Stimulated activated CD4-positive, alpha-beta T cell treated with anti-CD3 and anti-CD28 coated beads, TNF-alpha, amount 100 ng/mL, for 4 hours (primary cell): ENCODE data around the gene PTCHD4.

Source experiments
- DNase-seq, 3 experiments: peaks; one replicate each; pipeline ENCODE4 v3.0.0-alpha.2; 2020; ENCODE audit warnings: low read depth in 3 of 3

PTCHD4 gene

GRCh38 chr6:48099713-48100587, 11.0 kb downstream of the PTCHD4 start:
- no peak for DNase-seq

GRCh38 chr6:48098923-48099322, 12.1 kb downstream of the PTCHD4 start:
- DNase-seq = no peak

GRCh38 chr6:48092550-48093217, 18.3 kb downstream of the PTCHD4 start:
- DNase-seq = no peak

- DNase-seq = no peak
These were observed 20.5 kb downstream of the PTCHD4 start for GRCh38 chr6:48090546-48090945.

GRCh38 chr6:48087448-48087847, 23.5 kb downstream of the PTCHD4 start:
- DNase-seq = no peak

DNA sequence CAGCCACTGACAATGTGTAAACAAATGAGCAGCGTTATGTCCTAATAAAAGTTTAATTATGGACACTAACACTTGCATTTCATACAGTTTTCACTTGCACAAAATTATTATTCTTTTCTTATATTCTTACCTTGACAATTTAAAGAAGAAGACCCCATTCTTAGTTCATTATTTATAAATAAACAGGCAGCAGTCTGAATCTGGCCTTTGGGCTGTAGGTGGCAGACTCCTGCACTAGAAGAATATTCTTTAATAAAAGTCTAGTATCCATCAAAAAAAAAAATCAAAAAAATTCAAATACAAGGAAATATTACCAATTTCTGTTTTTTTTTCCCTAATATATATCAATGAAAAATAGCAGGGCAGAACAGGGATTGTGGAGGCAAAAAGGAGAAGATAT, 24.8 kb downstream of the PTCHD4 start:
- DNase-seq = no peak

- no peak for DNase-seq
These were observed 25.8 kb downstream of the PTCHD4 start for GRCh38 chr6:48085131-48085741.

GRCh38 chr6:48084201-48084600, 26.8 kb downstream of the PTCHD4 start:
- no peak for DNase-seq

- DNase-seq = no peak
These were observed 30.6 kb downstream of the PTCHD4 start for GRCh38 chr6:48080227-48081009.

DNA sequence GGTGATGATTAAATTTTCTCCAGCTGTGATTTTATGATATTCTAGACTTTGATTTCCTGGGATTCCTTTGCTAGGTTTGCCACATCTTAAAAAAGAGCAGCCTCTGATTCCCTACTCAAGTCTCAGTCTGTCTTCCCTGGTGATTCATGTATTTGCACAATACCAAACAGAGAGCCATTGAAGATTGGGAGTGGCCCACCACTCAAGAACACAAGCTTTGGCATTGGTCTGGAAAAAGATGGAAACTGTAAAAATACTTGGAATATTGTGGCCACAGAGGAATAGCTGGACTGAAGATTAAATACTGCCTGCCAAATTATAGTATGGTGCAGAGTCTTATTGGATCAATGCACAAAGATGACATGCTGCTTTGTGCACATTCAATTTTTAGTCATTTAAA, 32.9 kb downstream of the PTCHD4 start:
- DNase-seq = no peak

DNA sequence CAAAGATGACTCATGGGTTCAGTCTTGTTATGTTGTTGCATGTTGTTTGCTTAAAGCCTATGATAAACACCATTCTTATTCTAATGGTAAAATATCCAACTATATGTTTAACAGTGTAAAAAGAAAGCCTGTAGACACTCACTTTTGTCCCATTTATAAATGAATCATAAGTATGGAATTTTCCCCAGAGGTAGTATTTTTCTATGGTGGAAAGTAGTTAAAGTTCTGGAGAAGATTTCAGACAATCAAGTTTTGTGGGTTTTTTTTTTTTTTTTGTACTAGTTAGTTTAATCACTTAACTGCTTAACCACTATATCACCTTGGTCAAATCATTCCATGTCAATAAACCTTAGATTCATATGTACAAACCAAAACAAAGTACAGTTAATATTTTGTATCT, 35.8 kb downstream of the PTCHD4 start:
- DNase-seq = no peak

DNA sequence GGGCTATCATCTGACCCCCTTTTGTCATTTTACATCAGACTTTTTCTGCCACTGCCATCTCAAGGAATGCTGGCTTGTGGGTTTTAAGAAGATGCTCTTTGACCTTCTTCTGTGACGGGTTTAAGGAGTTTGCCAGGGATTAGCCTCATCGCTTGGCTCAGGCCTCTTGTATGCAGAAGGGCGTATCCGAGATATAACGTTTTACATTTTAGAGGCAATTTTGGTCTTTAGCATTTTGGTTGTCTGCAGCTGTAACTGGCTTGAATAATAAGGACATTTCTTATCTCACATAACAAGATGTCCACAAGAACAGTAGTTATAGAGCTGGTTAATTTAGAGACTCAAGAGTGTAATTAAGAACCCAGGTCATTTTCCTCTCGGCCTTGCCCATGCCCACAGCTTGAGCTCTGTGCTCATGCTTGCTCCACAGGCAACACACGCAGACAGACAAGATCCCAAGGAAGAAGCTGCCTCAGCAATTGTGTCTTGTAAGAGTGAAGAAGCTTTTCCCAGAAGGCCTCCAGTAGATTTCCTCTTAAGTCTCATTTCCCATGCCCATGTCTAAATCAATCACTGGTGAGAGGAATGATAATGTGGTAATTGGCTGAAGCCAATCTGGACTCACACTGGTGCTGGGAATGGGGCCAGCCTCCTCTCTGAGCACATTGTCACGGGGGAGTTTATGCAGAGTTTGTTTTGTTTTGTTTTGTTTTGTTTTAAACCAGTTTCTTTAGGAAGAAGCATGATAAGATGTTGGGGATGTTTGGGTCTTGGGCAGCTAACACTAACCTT, 36.8 kb downstream of the PTCHD4 start:
- no peak for DNase-seq

GRCh38 chr6:48071833-48072232, 39.2 kb downstream of the PTCHD4 start:
- no peak for DNase-seq

- DNase-seq = no peak
These were observed 41.7 kb downstream of the PTCHD4 start for GRCh38 chr6:48069280-48069679.

- DNase-seq = no peak
These were observed 42.4 kb downstream of the PTCHD4 start for GRCh38 chr6:48068278-48069251.

GRCh38 chr6:48067886-48068277, 43.1 kb downstream of the PTCHD4 start:
- no peak for DNase-seq

GRCh38 chr6:48067148-48067712, 43.8 kb downstream of the PTCHD4 start:
- no peak for DNase-seq

- no peak for DNase-seq
These were observed 49.6 kb downstream of the PTCHD4 start for GRCh38 chr6:48061265-48061990.
